Skeletal muscle tissue (tissue), 4 donors: Measurements from ENCODE around the gene RETREG2. TPM values are rescaled to one million over a fixed set of nuclear protein-coding genes. Genes with fewer than 3 reads are reported as not detected.
A peak's percentile ranks its signal among the peaks of the same experiment; 100 is the strongest.

Experiments used
- H3K27ac ChIP-seq: one replicate; pipeline ENCODE4 v1.7.0; 2013; ENCODE audit warnings: mild to moderate bottlenecking, low read depth, low read length, inconsistent platforms
- H3K27me3 ChIP-seq, 3 donors: one replicate each; pipeline ENCODE4 v1.7.0; 2013; ENCODE audit warnings: low read length in 3 of 3; ENCODE audit not compliant: control insufficient read depth in 3 of 3, insufficient read depth in 3 of 3
- H3K36me3 ChIP-seq, 3 donors: one replicate each; pipeline ENCODE4 v1.7.0; 2013; ENCODE audit warnings: low read length in 3 of 3; ENCODE audit not compliant: control insufficient read depth in 3 of 3, insufficient read depth in 3 of 3
- H3K4me1 ChIP-seq, 3 donors: one replicate each; pipeline ENCODE4 v1.7.0; 2013; ENCODE audit warnings: low read length in 3 of 3, mild to moderate bottlenecking in 3 of 3; ENCODE audit not compliant: control insufficient read depth in 3 of 3, insufficient read depth in 3 of 3
- H3K4me3 ChIP-seq, 3 donors: one replicate each; pipeline ENCODE4 v1.7.0; 2013; ENCODE audit warnings: low read length in 3 of 3
- H3K9ac ChIP-seq, 3 donors: one replicate each; pipeline ENCODE4 v1.7.0; 2013; ENCODE audit warnings: low read length in 3 of 3, mild to moderate bottlenecking in 3 of 3, moderate library complexity in 2 of 3, low read depth in 1 of 3
- H3K9me3 ChIP-seq, 3 donors: one replicate each; pipeline ENCODE4 v1.7.0; 2013; ENCODE audit warnings: low read length in 3 of 3; ENCODE audit not compliant: control insufficient read depth in 3 of 3
- total RNA-seq: library from RNA; depleted of rRNA; stranded (reverse); fragments of >200 nt; gene quantifications from one replicate; pipeline ENCODE4 v1.2.3, GENCODE V29; 2014
- donor health status: Osteomylitis.

Gene RETREG2
- total RNA-seq, 1 donor from 2014 or later = 35.5 TPM

DNA sequence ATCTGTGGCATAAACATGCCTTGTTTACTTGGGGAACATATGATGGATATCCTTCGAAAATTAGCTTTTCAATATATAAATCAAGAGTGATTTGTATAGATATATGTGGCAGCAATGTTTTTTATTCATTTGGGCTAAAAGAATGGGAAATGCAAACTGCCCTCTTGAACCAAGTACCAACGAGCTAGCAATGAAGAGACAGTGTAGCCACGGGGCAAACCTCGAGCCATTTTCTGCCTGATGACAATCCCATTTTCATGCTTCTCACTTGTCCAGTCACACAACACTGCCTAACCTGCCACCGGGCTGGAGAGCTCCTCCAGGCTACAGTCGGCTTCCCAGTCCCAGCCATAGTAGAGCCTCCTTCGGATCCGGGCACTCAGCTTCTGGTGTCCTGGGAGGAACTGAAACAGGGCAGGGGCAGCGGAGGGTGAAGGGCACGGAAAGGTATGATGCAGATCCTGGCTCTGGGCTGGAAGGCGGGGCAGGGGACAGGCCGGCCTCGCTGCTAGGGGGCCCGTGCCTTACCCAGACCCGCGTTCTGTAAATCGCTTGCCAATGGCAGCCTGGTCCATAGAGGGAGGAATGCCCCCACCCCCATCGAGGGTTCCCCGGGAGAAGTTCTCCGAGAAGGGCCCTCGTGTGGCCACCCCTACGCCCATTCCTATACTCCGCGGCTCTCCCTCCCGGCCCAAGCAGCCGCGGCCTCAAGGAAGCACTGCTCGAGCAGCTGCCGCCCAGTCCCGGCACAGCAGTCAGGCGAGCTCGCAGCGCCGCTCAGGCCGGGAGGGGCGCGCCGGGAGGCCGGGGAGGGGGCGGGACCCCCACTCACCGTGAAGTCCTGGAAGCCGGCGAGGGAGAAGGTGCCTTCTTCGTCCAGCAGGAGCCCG is 1.9 kb upstream of the RETREG2 start:
- H3K4me3 ChIP-seq = peak overlapping the region; percentile 84 to 98 (median 96)
- H3K27me3 ChIP-seq = no peaks in the 10 kb centered on the region
- H3K27ac ChIP-seq = peak overlapping the region; percentile 99
- peaks cover 29 to 42% (median 32%) of the 10 kb centered on the region in 3 donors for H3K4me1 ChIP-seq
- H3K9me3 ChIP-seq = no peaks in the 10 kb centered on the region
- peaks cover 45 to 54% (median 47%) of the 10 kb centered on the region in 3 donors for H3K36me3 ChIP-seq
- H3K9ac ChIP-seq = peak overlapping the region; percentile 80 to 99 (median 99)

DNA sequence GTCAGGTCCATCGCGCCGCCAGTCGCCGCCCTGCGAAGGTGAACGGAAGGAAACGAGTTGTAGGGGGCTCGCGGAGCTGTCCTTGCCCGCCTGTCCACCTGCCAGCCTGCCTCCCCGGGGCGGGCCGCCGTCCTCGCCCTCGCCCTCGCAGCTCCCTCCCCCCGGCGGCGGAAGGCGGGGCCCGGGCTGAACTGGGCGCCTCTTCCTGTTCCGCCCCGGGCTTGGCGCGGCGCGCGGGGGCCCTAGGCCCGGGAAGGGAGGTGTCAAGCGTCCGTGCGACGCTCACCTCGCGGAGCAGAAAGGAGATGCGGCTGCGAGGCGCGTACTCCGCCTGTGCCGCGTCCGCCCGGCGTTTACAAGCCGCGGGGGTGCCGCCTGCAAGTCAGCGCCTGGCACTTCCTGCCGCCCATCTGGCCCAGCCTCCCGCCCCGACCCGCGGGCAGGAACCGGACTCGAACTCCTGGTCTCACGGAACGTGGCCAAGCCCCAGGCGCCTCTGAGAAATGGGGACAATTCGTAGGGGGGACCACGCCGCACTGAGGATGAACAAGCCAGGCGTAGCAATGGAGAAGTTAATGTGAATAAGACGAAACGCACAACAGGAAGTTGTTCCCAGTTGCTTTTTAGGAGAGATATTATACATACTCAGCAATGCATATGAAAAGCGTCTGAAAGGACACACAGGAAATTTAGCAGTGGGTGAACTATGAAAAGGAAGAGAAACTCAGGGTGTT is 1.1 kb upstream of the RETREG2 start, which contains the start of gene CNPPD1:
CNPPD1 (minus strand) TSS at position 108 of the 734 bp plus-strand sequence; CDS start at position 11, 97 bp downstream.
- H3K36me3 ChIP-seq = peaks cover 53 to 61% (median 55%) of the 10 kb centered on the region in 3 donors
- H3K9ac ChIP-seq = peak within 1 kb of the TSS; percentile 99
- peak within 1 kb of the TSS; percentile 99 for H3K27ac ChIP-seq
- no peaks in the 10 kb centered on the region for H3K27me3 ChIP-seq
- peaks cover 27 to 36% (median 28%) of the 10 kb centered on the region in 3 donors for H3K4me1 ChIP-seq
- H3K4me3 ChIP-seq = peak within 1 kb of the TSS; percentile 84 to 98 (median 96)
- no peaks in the 10 kb centered on the region for H3K9me3 ChIP-seq

DNA sequence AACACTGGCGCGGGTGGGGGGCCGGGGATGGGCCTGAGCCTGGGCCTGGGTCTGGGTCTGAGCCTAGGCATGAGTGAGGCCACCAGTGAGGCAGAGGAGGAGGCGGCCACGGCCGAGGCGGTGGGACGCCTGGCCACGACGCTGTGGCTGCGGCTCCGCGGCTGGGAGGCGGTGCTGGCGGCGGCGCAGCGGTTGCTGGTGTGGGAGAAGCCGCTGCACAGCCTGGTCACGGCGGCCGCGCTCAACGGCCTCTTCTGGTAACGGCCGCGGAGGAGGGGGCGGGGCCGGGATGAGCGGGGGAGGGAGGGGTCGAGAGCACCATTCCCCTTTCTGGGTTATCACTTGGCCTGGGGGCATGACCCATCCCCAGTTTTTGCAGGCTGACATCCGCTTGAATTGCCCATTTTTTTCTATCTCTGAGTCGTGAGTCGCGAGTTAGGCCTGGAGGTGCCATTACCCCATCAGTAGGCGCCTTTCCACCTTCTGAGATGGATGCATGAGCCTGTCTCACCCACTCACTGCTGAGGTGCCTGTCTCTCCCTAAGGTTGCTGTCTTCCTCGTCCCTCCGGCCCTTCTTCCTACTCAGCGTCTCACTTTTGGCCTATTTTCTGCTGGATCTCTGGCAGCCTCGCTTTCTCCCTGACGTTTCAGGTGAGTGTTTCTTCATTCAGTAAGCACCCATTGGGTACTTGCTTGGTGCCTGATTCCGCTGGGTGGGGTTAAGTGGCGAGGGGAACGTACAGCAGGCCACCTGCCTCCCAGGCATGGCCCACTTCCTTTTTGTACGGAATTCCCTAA is 501 bp downstream of the RETREG2 start:
- Histone ChIP-seq H3K27ac (peak overlapping the region; percentile 99), H3K36me3 (peaks cover 55 to 62% (median 58%) of the 10 kb centered on the region in 3 donors), H3K9ac (peak overlapping the region; percentile 78 to 99 (median 79)), H3K4me1 (peaks cover 27 to 36% (median 28%) of the 10 kb centered on the region in 3 donors), H3K9me3 (no peaks in the 10 kb centered on the region), H3K4me3 (peak overlapping the region; percentile 84 to 98 (median 96)), H3K27me3 (no peaks in the 10 kb centered on the region)

DNA sequence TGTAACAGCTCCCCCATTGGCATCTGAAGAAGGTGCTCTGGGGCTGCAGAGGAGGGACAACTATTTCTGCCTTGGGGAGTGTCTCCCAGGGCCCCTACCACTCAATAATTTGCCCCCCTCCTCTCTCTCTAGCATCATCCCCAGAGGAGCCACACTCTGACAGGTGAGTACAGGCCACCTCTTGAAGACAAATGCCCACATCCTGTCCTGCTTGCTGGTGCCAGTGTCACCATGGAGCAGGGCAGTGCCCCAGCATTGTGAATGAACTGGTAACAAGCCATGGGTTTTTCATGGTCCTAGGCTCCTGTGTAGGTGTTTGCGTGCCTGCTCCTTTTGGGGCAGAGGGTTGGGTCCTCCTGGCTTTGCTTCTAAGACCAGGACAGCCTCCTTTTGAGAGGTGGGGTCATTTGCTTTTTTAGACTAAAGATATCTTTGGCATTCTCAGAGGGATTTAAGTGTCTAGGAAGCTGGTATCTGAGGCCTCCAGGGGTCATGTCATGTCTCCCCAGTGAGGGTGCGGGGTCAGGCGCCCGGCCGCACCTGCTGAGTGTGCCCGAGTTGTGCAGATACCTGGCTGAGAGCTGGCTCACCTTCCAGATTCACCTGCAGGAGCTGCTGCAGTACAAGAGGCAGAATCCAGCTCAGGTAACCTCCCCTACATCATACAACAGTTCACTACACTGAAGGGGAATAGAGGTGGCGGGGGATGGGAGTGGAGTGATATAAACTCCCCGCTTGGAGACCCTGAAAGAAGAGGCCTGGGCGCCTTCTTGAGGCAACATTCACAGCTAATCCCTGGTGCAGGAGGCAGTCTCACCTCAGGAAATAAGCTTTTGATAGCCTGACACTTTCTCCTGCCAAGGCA is 1.8 kb downstream of the RETREG2 start:
- H3K4me1 ChIP-seq = peaks cover 27 to 33% (median 28%) of the 10 kb centered on the region in 3 donors
- H3K9ac ChIP-seq = peak overlapping the region; percentile 28 to 99 (median 78)

DNA sequence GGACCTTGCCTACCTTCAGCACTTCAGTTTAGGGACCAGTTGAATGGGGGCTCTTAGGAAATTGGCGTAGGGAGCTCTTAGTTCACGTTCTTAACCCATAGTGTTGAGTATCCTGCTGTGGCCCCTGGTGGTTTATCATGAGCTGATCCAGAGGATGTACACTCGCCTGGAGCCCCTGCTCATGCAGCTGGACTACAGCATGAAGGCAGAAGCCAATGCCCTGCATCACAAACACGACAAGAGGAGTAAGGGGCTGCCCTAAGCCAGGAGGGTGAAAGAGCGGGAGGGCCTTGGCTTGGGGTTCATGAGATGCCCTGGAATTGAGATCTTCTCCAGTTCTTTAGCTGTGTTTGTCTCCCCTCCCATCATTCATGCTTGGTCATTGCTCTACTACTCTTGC is 2.9 kb downstream of the RETREG2 start:
- Histone ChIP-seq H3K36me3 (peaks cover 46 to 54% (median 52%) of the 10 kb centered on the region in 3 donors), H3K4me3 (no peak overlapping the region), H3K9ac (no peak overlapping the region), H3K27me3 (no peaks in the 10 kb centered on the region), H3K4me1 (peaks cover 21 to 24% (median 22%) of the 10 kb centered on the region in 3 donors), H3K9me3 (no peaks in the 10 kb centered on the region), H3K27ac (no peak overlapping the region)

More for the DNA sequence above, 1.8 kb downstream of the RETREG2 start:
- Histone ChIP-seq H3K4me3 (no peak overlapping the region), H3K27me3 (no peaks in the 10 kb centered on the region), H3K36me3 (peaks cover 50 to 54% (median 52%) of the 10 kb centered on the region in 3 donors), H3K27ac (no peak overlapping the region), H3K9me3 (no peaks in the 10 kb centered on the region)

DNA sequence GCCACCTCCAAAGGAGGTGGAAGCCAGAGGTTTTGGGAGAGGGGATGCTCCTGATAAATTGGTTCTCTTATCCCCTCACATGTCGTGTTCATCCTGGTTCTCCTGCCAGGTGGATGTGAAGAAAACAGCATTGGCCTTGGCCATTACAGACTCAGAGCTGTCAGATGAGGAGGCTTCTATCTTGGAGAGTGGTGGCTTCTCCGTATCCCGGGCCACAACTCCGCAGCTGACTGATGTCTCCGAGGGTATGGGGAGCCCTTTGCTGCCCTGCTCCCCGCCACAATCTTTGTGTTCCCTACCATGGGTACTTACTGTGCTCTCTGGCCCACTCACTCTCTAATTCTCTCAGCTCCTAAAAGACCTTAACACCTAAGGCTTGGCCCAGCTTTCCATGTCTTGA is 3.5 kb downstream of the RETREG2 start:
- Histone ChIP-seq H3K36me3 (peaks cover 44 to 54% (median 52%) of the 10 kb centered on the region in 3 donors), H3K4me1 (peaks cover 17 to 19% (median 18%) of the 10 kb centered on the region in 3 donors), H3K9me3 (no peaks in the 10 kb centered on the region)

DNA sequence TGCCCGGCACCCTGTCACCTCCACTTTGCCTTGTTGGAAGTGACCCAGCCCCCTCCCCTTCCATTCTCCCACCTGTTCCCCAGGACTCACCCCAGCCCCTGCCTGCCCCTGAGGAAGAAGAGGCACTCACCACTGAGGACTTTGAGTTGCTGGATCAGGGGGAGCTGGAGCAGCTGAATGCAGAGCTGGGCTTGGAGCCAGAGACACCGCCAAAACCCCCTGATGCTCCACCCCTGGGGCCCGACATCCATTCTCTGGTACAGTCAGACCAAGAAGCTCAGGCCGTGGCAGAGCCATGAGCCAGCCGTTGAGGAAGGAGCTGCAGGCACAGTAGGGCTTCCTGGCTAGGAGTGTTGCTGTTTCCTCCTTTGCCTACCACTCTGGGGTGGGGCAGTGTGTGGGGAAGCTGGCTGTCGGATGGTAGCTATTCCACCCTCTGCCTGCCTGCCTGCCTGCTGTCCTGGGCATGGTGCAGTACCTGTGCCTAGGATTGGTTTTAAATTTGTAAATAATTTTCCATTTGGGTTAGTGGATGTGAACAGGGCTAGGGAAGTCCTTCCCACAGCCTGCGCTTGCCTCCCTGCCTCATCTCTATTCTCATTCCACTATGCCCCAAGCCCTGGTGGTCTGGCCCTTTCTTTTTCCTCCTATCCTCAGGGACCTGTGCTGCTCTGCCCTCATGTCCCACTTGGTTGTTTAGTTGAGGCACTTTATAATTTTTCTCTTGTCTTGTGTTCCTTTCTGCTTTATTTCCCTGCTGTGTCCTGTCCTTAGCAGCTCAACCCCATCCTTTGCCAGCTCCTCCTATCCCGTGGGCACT is 4.5 kb downstream of the RETREG2 start:
- no peak overlapping the region for H3K4me3 ChIP-seq
- H3K9me3 ChIP-seq = no peaks in the 10 kb centered on the region
- H3K9ac ChIP-seq = no peak overlapping the region
- H3K27ac ChIP-seq = no peak overlapping the region
- H3K27me3 ChIP-seq = no peaks in the 10 kb centered on the region
- H3K36me3 ChIP-seq = peaks cover 44 to 54% (median 52%) of the 10 kb centered on the region in 3 donors
- peaks cover 13 to 17% (median 15%) of the 10 kb centered on the region in 3 donors for H3K4me1 ChIP-seq

More for the DNA sequence above, 3.5 kb downstream of the RETREG2 start:
- no peaks in the 10 kb centered on the region for H3K27me3 ChIP-seq
- no peak overlapping the region for H3K27ac ChIP-seq
- H3K4me3 ChIP-seq = no peak overlapping the region
- H3K9ac ChIP-seq = no peak overlapping the region

DNA sequence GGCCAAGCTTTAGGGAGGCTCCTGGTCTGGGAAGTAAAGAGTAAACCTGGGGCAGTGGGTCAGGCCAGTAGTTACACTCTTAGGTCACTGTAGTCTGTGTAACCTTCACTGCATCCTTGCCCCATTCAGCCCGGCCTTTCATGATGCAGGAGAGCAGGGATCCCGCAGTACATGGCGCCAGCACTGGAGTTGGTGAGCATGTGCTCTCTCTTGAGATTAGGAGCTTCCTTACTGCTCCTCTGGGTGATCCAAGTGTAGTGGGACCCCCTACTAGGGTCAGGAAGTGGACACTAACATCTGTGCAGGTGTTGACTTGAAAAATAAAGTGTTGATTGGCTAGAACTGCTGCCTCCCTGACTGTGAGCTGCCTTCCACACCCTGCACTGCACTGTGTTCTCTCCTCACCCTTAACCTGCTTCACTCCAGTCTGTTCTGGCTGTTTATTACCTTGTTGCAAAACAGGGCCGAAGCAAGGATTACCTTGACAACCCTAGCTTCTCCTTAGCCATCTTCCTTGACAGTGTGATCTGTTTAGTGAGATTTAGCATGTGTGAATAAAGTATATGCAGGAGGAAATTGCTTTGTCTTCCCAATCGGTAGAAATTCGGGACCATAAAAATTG is 5.2 kb downstream of the RETREG2 start:
- Histone ChIP-seq H3K36me3 (peaks cover 44 to 54% (median 52%) of the 10 kb centered on the region in 3 donors), H3K27ac (no peak overlapping the region), H3K4me1 (peaks cover 11 to 17% (median 14%) of the 10 kb centered on the region in 3 donors), H3K9ac (no peak overlapping the region), H3K27me3 (no peaks in the 10 kb centered on the region), H3K4me3 (no peak overlapping the region), H3K9me3 (no peaks in the 10 kb centered on the region)
